ENCODE data around the gene USP25.

The USP25 gene

DNA sequence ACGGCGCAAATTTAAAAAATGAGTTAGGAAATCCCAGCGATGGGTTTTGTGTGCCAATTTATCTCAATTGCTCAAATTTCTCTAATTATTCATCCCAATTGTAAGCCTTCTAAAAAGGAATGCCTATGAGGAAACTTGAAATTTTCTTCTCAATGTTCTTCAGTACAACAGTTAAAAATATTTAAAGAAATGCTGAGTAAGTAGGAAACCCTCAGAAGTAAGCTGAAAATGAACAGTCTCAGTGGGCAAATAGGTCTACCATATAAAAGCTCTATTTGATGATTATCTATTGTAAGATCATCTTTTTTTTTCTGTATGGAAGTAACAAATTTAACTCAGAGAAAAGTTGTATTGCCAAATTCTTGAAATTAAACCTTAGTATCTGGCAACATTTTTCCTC lies 1.7 kb upstream of the USP25 start:
- TF ChIP-seq, protein P1, sequence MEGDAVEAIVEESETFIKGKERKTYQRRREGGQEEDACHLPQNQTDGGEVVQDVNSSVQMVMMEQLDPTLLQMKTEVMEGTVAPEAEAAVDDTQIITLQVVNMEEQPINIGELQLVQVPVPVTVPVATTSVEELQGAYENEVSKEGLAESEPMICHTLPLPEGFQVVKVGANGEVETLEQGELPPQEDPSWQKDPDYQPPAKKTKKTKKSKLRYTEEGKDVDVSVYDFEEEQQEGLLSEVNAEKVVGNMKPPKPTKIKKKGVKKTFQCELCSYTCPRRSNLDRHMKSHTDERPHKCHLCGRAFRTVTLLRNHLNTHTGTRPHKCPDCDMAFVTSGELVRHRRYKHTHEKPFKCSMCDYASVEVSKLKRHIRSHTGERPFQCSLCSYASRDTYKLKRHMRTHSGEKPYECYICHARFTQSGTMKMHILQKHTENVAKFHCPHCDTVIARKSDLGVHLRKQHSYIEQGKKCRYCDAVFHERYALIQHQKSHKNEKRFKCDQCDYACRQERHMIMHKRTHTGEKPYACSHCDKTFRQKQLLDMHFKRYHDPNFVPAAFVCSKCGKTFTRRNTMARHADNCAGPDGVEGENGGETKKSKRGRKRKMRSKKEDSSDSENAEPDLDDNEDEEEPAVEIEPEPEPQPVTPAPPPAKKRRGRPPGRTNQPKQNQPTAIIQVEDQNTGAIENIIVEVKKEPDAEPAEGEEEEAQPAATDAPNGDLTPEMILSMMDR (conservative IDR thresholded peaks at IDR 0.05; ENCODE audit: low read depth, low read length), result no peak
- no peak overlapping the region for H2AFZ ChIP-seq (ENCODE audit: low read depth)
- no peaks in the 10 kb centered on the region for H3K27me3 ChIP-seq (ENCODE audit: insufficient read depth, low read depth)
- H3K27ac ChIP-seq, result no peak overlapping the region
- H4K20me1 ChIP-seq (ENCODE audit: insufficient read depth), result peaks cover 5% of the 10 kb centered on the region; the same call in 1 of the 2 replicates
- peaks cover 25% of the 10 kb centered on the region for H3K79me2 ChIP-seq (ENCODE audit: insufficient read depth, low read depth)
- H3K9ac ChIP-seq, result no peak overlapping the region
- H3K4me3 ChIP-seq (IDR thresholded peaks at IDR 0.05; ENCODE audit: insufficient read depth, low read depth, low read length), result no peak overlapping the region
- H3K36me3 ChIP-seq (ENCODE audit: insufficient read depth), result no peaks in the 10 kb centered on the region
- no peak overlapping the region for H3K4me2 ChIP-seq
- peaks cover 14% of the 10 kb centered on the region for H3K4me1 ChIP-seq (ENCODE audit: low read depth, poor library complexity, severe bottlenecking)

DNA sequence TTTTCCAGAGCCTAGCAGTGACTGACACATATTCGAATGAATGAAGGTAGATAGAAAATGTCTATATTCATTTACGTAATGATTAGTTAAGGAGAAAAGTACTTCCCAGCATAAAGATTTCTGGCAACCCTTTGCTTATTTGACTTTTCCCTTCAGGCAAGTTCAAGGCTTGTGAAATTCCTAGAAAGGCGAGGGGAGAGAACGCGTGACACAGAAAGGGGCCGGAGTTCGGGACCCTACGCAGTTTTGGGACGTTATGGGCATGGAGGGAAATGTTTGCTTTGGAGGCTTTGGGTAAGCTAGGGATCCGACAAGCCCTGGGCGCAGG lies 472 bp upstream of the USP25 start:
- Histone ChIP-seq H3K79me2 (ENCODE audit: insufficient read depth, low read depth) (peaks cover 37% of the 10 kb centered on the region), H3K4me1 (ENCODE audit: low read depth, poor library complexity, severe bottlenecking) (peaks cover 27% of the 10 kb centered on the region), H3K27ac (no peak overlapping the region), H3K9ac (no peak overlapping the region), H4K20me1 (ENCODE audit: insufficient read depth) (peaks cover 5% of the 10 kb centered on the region; the same call in 1 of the 2 replicates), H3K27me3 (ENCODE audit: insufficient read depth, low read depth) (no peaks in the 10 kb centered on the region), H2AFZ (ENCODE audit: low read depth) (peak overlapping the region; percentile 79; the same call in 1 of the 2 replicates), H3K36me3 (ENCODE audit: insufficient read depth) (no peaks in the 10 kb centered on the region), H3K4me2 (peak overlapping the region; percentile 71), H3K4me3 (IDR thresholded peaks at IDR 0.05; ENCODE audit: insufficient read depth, low read depth, low read length) (no peak overlapping the region)
- TF ChIP-seq, protein P1 (conservative IDR thresholded peaks at IDR 0.05; ENCODE audit: low read depth, low read length), result no peak

DNA sequence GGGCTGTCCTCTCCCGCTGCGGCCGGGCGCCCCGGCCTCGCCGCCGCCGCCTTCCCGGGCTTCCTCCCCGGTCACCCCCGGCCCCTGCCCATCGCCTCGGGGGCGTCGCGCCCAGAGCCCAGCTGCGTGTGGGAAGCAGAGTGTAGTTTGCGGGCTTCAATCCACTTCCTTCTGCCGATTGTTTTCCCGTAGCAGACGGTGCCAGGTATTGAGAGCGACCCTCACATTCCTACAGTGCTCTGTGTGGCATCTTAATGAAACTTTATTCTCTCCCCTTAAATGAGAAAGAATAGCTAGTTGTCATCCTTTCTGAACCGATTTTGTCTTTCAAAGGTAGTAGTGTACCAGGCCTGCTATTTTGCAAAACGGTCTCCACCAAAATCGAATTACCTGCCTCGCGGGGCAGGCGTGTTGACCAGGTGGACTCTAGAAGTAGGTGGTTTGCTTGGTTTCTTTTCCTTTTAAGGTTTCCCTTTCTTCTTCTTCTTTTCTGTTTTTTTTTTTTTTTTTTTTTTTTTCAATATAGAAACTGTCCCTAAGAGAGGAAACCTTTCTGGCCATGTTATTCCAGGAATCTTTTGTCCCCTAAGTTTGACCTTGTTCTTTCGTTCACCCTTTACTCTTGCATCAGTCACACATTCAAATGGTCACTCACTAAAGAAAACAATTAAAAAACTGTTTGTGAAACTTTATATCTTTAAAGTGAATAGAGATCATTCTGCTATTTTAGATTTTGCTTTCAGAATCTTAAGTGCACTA lies 881 bp downstream of the USP25 start:
- peaks cover 5% of the 10 kb centered on the region for H4K20me1 ChIP-seq (ENCODE audit: insufficient read depth)
- H3K9ac ChIP-seq, result peak overlapping the region; percentile 74
- no peak overlapping the region for H3K4me3 ChIP-seq (IDR thresholded peaks at IDR 0.05; ENCODE audit: insufficient read depth, low read depth, low read length)
- H3K27ac ChIP-seq, result peak overlapping the region; percentile 69
- peaks cover 51% of the 10 kb centered on the region for H3K79me2 ChIP-seq (ENCODE audit: insufficient read depth, low read depth)
- H3K4me1 ChIP-seq (ENCODE audit: low read depth, poor library complexity, severe bottlenecking), result peaks cover 32% of the 10 kb centered on the region
- no peaks in the 10 kb centered on the region for H3K27me3 ChIP-seq (ENCODE audit: insufficient read depth, low read depth)
- peak overlapping the region; percentile 96 for H3K4me2 ChIP-seq
- H2AFZ ChIP-seq (ENCODE audit: low read depth), result peak overlapping the region; percentile 65
- TF ChIP-seq, protein P1 (conservative IDR thresholded peaks at IDR 0.05; ENCODE audit: low read depth, low read length), result no peak
- no peaks in the 10 kb centered on the region for H3K36me3 ChIP-seq (ENCODE audit: insufficient read depth)

DNA sequence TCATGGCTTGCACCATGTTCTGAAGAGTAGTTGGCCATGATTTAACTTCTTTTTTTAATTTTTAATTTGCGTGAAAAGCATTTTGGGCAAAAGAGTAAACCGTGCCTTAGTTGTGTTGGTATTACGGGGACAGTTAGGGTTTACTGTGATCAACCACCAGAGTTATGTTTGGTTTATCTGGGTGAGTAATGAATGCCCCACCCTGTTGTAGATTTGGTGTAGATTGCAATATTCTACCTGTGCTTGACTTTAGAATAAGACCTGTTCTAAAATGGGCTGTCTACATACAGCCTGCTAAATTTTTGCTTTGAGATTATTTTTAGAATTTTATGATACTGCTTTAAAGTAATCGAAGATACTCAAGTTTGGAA lies 1.4 kb downstream of the USP25 start:
- H3K4me2 ChIP-seq, result peak overlapping the region; percentile 96
- no peaks in the 10 kb centered on the region for H3K27me3 ChIP-seq (ENCODE audit: insufficient read depth, low read depth)
- peaks cover 32% of the 10 kb centered on the region for H3K4me1 ChIP-seq (ENCODE audit: low read depth, poor library complexity, severe bottlenecking)
- H4K20me1 ChIP-seq (ENCODE audit: insufficient read depth), result peaks cover 5% of the 10 kb centered on the region
- H3K79me2 ChIP-seq (ENCODE audit: insufficient read depth, low read depth), result peaks cover 56% of the 10 kb centered on the region
- peak overlapping the region; percentile 74 for H3K9ac ChIP-seq
- H3K4me3 ChIP-seq (IDR thresholded peaks at IDR 0.05; ENCODE audit: insufficient read depth, low read depth, low read length), result no peak overlapping the region
- TF ChIP-seq, protein P1 (conservative IDR thresholded peaks at IDR 0.05; ENCODE audit: low read depth, low read length), result no peak
- H3K27ac ChIP-seq, result peak overlapping the region; percentile 69; the same call in 1 of the 2 replicates
- H2AFZ ChIP-seq (ENCODE audit: low read depth), result 0 out of 2 replicates have a peak overlapping the region, but pooled peaks have one; percentile 65
- H3K36me3 ChIP-seq (ENCODE audit: insufficient read depth), result no peaks in the 10 kb centered on the region
